Esophagus squamous epithelium (tissue), 4 donors: ENCODE results near the gene PTPRN2.

Source experiments
- CTCF ChIP-seq, 6 experiments: fragments of 450-650 bp in 4 of 6; fragments of 200-600 bp in 2 of 6; sonication (generic) in 2 of 6; IDR thresholded peaks; one replicate each; pipeline ENCODE4 v1.5.1; 2016 to 2019; ENCODE audit warnings: antibody characterized with exemption in 6 of 6, mild to moderate bottlenecking in 4 of 6, moderate library complexity in 4 of 6
- POLR2A ChIP-seq, 4 donors: fragments of 450-650 bp; IDR thresholded peaks; one replicate each; pipeline ENCODE4 v1.6.1; 2017; ENCODE audit warnings: antibody characterized with exemption in 4 of 4, mild to moderate bottlenecking in 4 of 4, moderate library complexity in 3 of 4

- no peak for TF ChIP-seq CTCF (IDR thresholded peaks at IDR 0.05)
- no peak for TF ChIP-seq POLR2A (IDR thresholded peaks at IDR 0.05)
Measured at GRCh38 chr7:157984423-157985163, 603.0 kb downstream of the PTPRN2 start.
